Cardiac atrium fibroblast (primary cell): ENCODE results near the gene LIX1. TPM values are rescaled to one million over a fixed set of nuclear protein-coding genes. Genes with fewer than 3 reads are reported as not detected.

Experiments used
- total RNA-seq: library from RNA; depleted of rRNA; stranded (reverse); fragments of >200 nt; gene quantifications from 2 replicates; pipeline ENCODE4 v1.2.3, GENCODE V29; 2015

LIX1 gene
- total RNA-seq, result not detected in 2 replicates

DNA sequence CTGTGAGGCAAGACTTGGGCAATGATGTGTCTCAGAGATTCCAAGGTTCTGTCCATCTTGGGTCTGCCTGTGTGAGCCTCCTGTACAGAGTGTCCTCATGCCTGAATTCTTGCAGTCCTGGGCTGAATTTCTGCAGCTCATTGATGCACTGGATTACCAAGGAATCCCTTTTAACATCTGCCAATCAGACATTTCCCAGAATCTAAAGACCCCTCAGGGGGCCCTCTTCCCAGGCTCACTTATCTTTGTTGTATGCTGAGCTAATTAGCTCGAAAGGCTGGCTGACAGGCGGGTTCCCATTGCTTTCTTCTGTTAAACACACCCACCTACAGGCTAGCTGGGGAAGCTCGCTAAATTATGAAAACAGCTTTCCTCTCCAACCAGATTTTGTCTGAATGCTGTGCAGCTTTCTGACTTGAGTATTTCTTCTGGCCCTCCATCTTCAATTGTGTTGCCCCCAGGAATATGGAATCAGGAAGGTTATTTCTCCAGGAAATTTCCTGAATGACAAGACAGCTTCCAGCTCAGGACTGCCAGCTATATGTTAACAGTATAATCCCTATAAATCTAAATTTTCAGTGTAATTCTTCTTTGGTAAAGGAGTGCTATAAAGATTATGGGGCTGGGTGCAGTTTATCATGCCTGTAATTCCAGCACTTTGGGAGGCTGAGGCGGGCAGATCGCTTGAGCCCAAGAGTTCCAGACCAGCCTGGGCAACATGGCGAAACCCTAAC, at the start of gene LIX1:
LIX1 (minus strand) TSS at position 91 of the 734 bp plus-strand sequence; CDS start at position 56, 35 bp downstream.

DNA sequence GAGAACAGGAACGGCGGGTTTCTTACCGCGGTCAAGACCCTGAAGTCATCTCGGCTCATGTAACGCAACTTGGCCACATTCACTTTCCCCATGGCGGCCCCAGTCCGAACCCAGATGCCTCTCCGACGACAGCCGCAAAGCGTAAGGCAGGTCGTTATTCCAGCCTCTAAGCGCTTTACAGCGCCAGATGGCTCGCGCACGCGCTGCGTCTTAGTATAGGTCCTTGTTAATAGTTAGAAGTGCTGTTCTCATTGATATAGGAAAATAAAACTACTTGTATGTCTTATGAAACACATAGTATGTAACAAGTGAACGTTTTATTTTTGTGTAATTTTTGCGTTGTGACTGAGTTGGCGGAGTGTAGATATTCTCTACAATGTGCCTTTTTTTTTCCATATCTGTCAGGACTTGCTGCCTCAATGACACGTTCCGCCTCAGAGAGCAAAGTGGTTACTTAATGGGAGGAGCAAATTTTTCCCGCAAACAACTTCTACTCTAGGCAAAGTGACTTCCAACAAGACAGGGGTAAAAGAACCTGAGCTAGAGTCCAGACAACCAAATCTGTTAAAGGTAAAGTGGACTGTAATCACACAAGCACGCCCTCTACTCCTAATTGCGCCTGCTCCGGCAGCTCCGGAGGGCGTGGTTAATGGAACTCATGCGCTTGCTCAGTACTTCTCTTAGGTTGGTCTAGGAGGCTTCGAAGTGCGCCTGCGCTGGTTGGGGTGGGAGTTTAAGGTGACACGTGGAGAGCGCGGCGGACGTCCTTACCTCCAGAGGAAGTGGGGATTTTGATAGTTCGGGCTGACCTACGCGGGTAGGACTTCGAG, 40.9 kb upstream of the LIX1 start, which contains the start of gene RIOK2:
RIOK2 (minus strand) TSS at position 148 of the 830 bp plus-strand sequence; CDS start at position 92, 56 bp downstream.

Other genes with a start within 250 kb of the LIX1 start
- 12.5 and 16.7 TPM in 2 replicates for gene LNPEP, start 206.5 kb downstream of the LIX1 start, total RNA-seq
- gene RIOK2, start 40.6 kb upstream of the LIX1 start, total RNA-seq, result 13.8 and 16.2 TPM in 2 replicates